Trophoblast cell (in vitro differentiated cells and primary cell): Measurements from ENCODE around the gene CEP68.

Experiments used
- DNase-seq, 2 donors: peaks; one replicate each; pipeline ENCODE4 v3.0.0-alpha.2; 2016
- H2AFZ ChIP-seq: 2 replicates; pipeline ENCODE4 v1.6.1; 2013; ENCODE audit warnings: low read length, moderate library complexity, mild to moderate bottlenecking; ENCODE audit not compliant: insufficient read depth, poor library complexity
- H2AK5ac ChIP-seq: 2 replicates; pipeline ENCODE4 v1.6.1; 2013; ENCODE audit warnings: mild to moderate bottlenecking, low read length
- H2BK120ac ChIP-seq: 2 replicates; pipeline ENCODE4 v1.6.1; 2013; ENCODE audit warnings: low read length, mild to moderate bottlenecking, moderate library complexity; ENCODE audit not compliant: insufficient read depth, poor library complexity
- H2BK12ac ChIP-seq: 2 replicates; pipeline ENCODE4 v1.6.1; 2013; ENCODE audit warnings: mild to moderate bottlenecking, low read length, moderate library complexity
- H2BK5ac ChIP-seq: 2 replicates; pipeline ENCODE4 v1.6.1; 2013; ENCODE audit warnings: low read length, low read depth, moderate library complexity, mild to moderate bottlenecking; ENCODE audit not compliant: poor library complexity
- H3K14ac ChIP-seq: 2 replicates; pipeline ENCODE4 v1.6.1; 2013; ENCODE audit warnings: mild to moderate bottlenecking, low read length
- H3K18ac ChIP-seq: 2 replicates; pipeline ENCODE4 v1.6.1; 2013; ENCODE audit warnings: mild to moderate bottlenecking, low read length
- H3K23ac ChIP-seq: 2 replicates; pipeline ENCODE4 v1.6.1; 2013; ENCODE audit warnings: low read length
- H3K27ac ChIP-seq: 2 replicates; pipeline ENCODE4 v1.5.1; 2013; ENCODE audit warnings: low read depth, mild to moderate bottlenecking, inconsistent platforms, low read length, moderate library complexity
- H3K27me3 ChIP-seq: 2 replicates; pipeline ENCODE4 v1.6.1; 2013; ENCODE audit warnings: inconsistent platforms, mild to moderate bottlenecking, low read length, moderate library complexity; ENCODE audit not compliant: insufficient read depth
- H3K36me3 ChIP-seq, 2 experiments: 1 replicate in 1 of 2; 2 replicates in 1 of 2; pipeline ENCODE4 v1.6.1; 2013; ENCODE audit warnings: low read length in 2 of 2, mild to moderate bottlenecking in 2 of 2, moderate library complexity in 1 of 2; ENCODE audit not compliant: insufficient read depth in 2 of 2, control insufficient read depth in 1 of 2
- H3K4ac ChIP-seq: 2 replicates; pipeline ENCODE4 v1.6.1; 2013; ENCODE audit warnings: low read depth, mild to moderate bottlenecking, low read length, moderate library complexity
- H3K4me1 ChIP-seq, 2 experiments: 1 replicate in 1 of 2; 2 replicates in 1 of 2; pipeline ENCODE4 v1.6.1; 2013; ENCODE audit warnings: low read length in 2 of 2, mild to moderate bottlenecking in 2 of 2, moderate library complexity in 1 of 2; ENCODE audit not compliant: insufficient read depth in 2 of 2, control insufficient read depth in 1 of 2
- H3K4me2 ChIP-seq: 2 replicates; pipeline ENCODE4 v1.6.1; 2013; ENCODE audit warnings: inconsistent platforms, mild to moderate bottlenecking, low read length, moderate library complexity
- H3K4me3 ChIP-seq: 2 replicates; pipeline ENCODE4 v1.5.1; 2013; ENCODE audit warnings: mild to moderate bottlenecking, low read depth, low read length, inconsistent platforms
- H3K79me1 ChIP-seq: one replicate; pipeline ENCODE4 v1.6.1; 2013; ENCODE audit warnings: low read length
- H3K79me2 ChIP-seq: 2 replicates; pipeline ENCODE4 v1.6.1; 2013; ENCODE audit warnings: low read length, mild to moderate bottlenecking; ENCODE audit not compliant: control insufficient read depth, insufficient read depth, poor library complexity
- H3K9ac ChIP-seq: 2 replicates; pipeline ENCODE4 v1.6.1; 2013; ENCODE audit warnings: mild to moderate bottlenecking, low read length
- H3K9me3 ChIP-seq: 2 replicates; pipeline ENCODE4 v1.6.1; 2013; ENCODE audit warnings: low read depth, mild to moderate bottlenecking, control low read depth, inconsistent platforms, low read length; ENCODE audit not compliant: insufficient read depth
- H4K12ac ChIP-seq: 2 replicates; pipeline ENCODE4 v1.6.1; 2013; ENCODE audit warnings: low read depth, mild to moderate bottlenecking, low read length, moderate library complexity
- H4K8ac ChIP-seq: 2 replicates; pipeline ENCODE4 v1.6.1; 2013; ENCODE audit warnings: low read depth, mild to moderate bottlenecking, low read length, moderate library complexity
- H4K91ac ChIP-seq: one replicate; pipeline ENCODE4 v1.6.1; 2013; ENCODE audit warnings: low read depth, mild to moderate bottlenecking, low read length, moderate library complexity
- WGBS: extraction: QIAGEN DNeasy Blood & Tissue Kit; methylation state at CpG from one replicate; pipeline ENCODE4 v1.1.7; 2013; ENCODE audit warnings: missing lambda C conversion rate; ENCODE audit not compliant: insufficient read length, insufficient coverage; ENCODE audit errors: extremely low coverage; 5-methylcytosine and 5-hydroxymethylcytosine counted together

CEP68 gene

DNA sequence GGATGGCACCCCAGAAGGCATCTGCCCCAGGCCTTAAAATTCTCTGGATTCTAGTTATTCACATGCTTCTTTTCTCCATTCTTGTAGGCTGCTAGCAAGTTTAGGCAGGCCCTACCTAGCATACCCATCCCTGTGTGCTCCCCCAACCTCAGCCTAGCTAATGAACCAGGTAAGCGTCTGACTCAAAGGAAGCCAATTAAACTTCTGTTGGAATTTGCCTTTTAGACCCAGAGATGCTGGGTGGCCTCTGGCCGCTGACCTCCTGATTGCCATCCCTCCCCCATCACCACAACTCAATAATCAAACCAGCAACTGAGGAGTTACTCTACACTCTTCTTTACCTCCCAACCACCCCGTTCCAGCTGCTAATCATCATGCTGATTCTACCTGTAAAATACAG, 19.0 kb upstream of the CEP68 start:
- peaks cover 0 to 2% of the 10 kb centered on the region in 2 experiments for H3K4me1 ChIP-seq
- no peak overlapping the region for H3K14ac ChIP-seq
- H2AK5ac ChIP-seq: no peak overlapping the region
- no peak overlapping the region for H2AFZ ChIP-seq
- no peak overlapping the region for H3K18ac ChIP-seq
- H4K8ac ChIP-seq: no peak overlapping the region
- H3K79me2 ChIP-seq: no peaks in the 10 kb centered on the region
- H3K27me3 ChIP-seq: no peaks in the 10 kb centered on the region
- H2BK12ac ChIP-seq: no peak overlapping the region
- no peak for DNase-seq
- H3K4me2 ChIP-seq: no peak overlapping the region
- no peaks in the 10 kb centered on the region for H3K36me3 ChIP-seq
- no peak overlapping the region for H3K23ac ChIP-seq
- no peak overlapping the region for H4K12ac ChIP-seq
- no peak overlapping the region for H3K4ac ChIP-seq
- H3K79me1 ChIP-seq: no peaks in the 10 kb centered on the region
- WGBS: no CpG with 5 or more reads among the region's 3 CpGs
- no peaks in the 10 kb centered on the region for H3K9me3 ChIP-seq
- no peak overlapping the region for H4K91ac ChIP-seq
- no peak overlapping the region for H2BK120ac ChIP-seq
- H3K27ac ChIP-seq: no peak overlapping the region
- no peak overlapping the region for H3K4me3 ChIP-seq
- H2BK5ac ChIP-seq: no peak overlapping the region
- no peak overlapping the region for H3K9ac ChIP-seq

GRCh38 chr2:65039640-65040039, 16.6 kb upstream of the CEP68 start:
- Histone ChIP-seq H3K79me1 (no peaks in the 10 kb centered on the region), H3K36me3 (no peaks in the 10 kb centered on the region), H3K27me3 (no peaks in the 10 kb centered on the region), H2BK12ac (no peak overlapping the region), H2BK120ac (no peak overlapping the region), H2AFZ (no peak overlapping the region), H4K91ac (no peak overlapping the region), H3K18ac (no peak overlapping the region), H3K9ac (no peak overlapping the region), H3K79me2 (no peaks in the 10 kb centered on the region), H4K12ac (no peak overlapping the region), H3K14ac (no peak overlapping the region), H4K8ac (no peak overlapping the region), H3K4me3 (no peak overlapping the region), H3K4ac (no peak overlapping the region), H3K4me1 (peaks cover 0 to 2% of the 10 kb centered on the region in 2 experiments), H2BK5ac (no peak overlapping the region), H3K23ac (no peak overlapping the region), H3K27ac (no peak overlapping the region), H2AK5ac (no peak overlapping the region), H3K9me3 (no peaks in the 10 kb centered on the region), H3K4me2 (no peak overlapping the region)
- DNase-seq: no peak
- WGBS: no CpG with 5 or more reads among the region's 3 CpGs

- no CpG with 5 or more reads among the region's 13 CpGs for WGBS
- no peaks in the 10 kb centered on the region for H3K9me3 ChIP-seq
- no peaks in the 10 kb centered on the region for H3K36me3 ChIP-seq
- H3K27ac ChIP-seq: no peak overlapping the region
- no peak overlapping the region for H4K8ac ChIP-seq
- no peaks in the 10 kb centered on the region for H3K79me1 ChIP-seq
- peak overlapping the region; percentile 38 for H3K4me2 ChIP-seq
- H3K18ac ChIP-seq: no peak overlapping the region
- no peak overlapping the region for H3K9ac ChIP-seq
- no peak overlapping the region for H4K12ac ChIP-seq
- no peak overlapping the region for H3K4me3 ChIP-seq
- H2BK120ac ChIP-seq: no peak overlapping the region
- peaks cover 1 to 3% of the 10 kb centered on the region in 2 experiments for H3K4me1 ChIP-seq
- no peak overlapping the region for H3K14ac ChIP-seq
- H4K91ac ChIP-seq: no peak overlapping the region
- no peak overlapping the region for H2BK5ac ChIP-seq
- H2AK5ac ChIP-seq: no peak overlapping the region
- H3K27me3 ChIP-seq: no peaks in the 10 kb centered on the region
- H3K79me2 ChIP-seq: no peaks in the 10 kb centered on the region
- no peak overlapping the region for H3K23ac ChIP-seq
- no peak overlapping the region for H2BK12ac ChIP-seq
- H2AFZ ChIP-seq: no peak overlapping the region
- peak; percentile 74 to 94 for DNase-seq
- H3K4ac ChIP-seq: no peak overlapping the region
Observed at GRCh38 chr2:65040400-65041261, 15.6 kb upstream of the CEP68 start.

DNA sequence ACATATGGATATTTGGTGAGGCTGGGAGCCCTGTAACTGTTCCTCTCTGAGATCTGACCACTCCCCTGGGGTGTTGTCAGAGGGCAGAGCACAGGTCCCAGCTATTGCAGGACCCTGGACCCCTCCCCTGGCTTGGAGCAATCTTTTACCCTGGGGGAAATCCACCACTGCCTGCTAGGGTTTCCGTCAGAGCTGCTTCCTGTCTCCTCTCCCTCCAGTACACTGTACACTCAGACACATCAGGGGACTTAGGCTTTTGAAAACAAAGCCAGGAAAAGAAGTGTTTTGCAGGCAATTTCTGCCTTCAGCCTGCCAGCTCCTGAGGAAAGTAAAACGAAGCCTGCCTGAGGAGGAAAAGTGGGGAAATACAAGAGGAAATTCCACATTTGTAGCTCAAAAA, 13.2 kb upstream of the CEP68 start:
- no peak overlapping the region for H3K23ac ChIP-seq
- H3K4me2 ChIP-seq: no peak overlapping the region
- no peak overlapping the region for H2BK12ac ChIP-seq
- H3K27me3 ChIP-seq: no peaks in the 10 kb centered on the region
- H3K9ac ChIP-seq: no peak overlapping the region
- H4K12ac ChIP-seq: no peak overlapping the region
- no peak for DNase-seq
- H3K79me2 ChIP-seq: no peaks in the 10 kb centered on the region
- H3K36me3 ChIP-seq: no peaks in the 10 kb centered on the region
- no peak overlapping the region for H3K18ac ChIP-seq
- H2AFZ ChIP-seq: no peak overlapping the region
- no peaks in the 10 kb centered on the region for H3K79me1 ChIP-seq
- H3K4me1 ChIP-seq: peaks cover 2 to 3% of the 10 kb centered on the region in 2 experiments
- H2BK120ac ChIP-seq: no peak overlapping the region
- H3K4me3 ChIP-seq: no peak overlapping the region
- no peak overlapping the region for H2BK5ac ChIP-seq
- no peak overlapping the region for H3K14ac ChIP-seq
- no peak overlapping the region for H3K27ac ChIP-seq
- H4K8ac ChIP-seq: no peak overlapping the region
- no CpG with 5 or more reads among the region's 2 CpGs for WGBS
- no peak overlapping the region for H4K91ac ChIP-seq
- no peaks in the 10 kb centered on the region for H3K9me3 ChIP-seq
- no peak overlapping the region for H2AK5ac ChIP-seq
- H3K4ac ChIP-seq: no peak overlapping the region
